Neural cell (in vitro differentiated cells): ENCODE results near the gene UBL3.

ENCODE experiments used
- CTCF ChIP-seq: fragments of 450-650 bp; IDR thresholded peaks from 2 replicates; pipeline ENCODE4 v1.5.1; 2014; ENCODE audit warnings: antibody characterized with exemption, mild to moderate bottlenecking, moderate library complexity; ENCODE audit not compliant: poor library complexity, severe bottlenecking
- EP300 ChIP-seq: fragments of 450-650 bp; conservative IDR thresholded peaks from 2 replicates; pipeline ENCODE4 v1.6.1; 2014; ENCODE audit warnings: antibody characterized with exemption, mild to moderate bottlenecking, moderate library complexity; ENCODE audit not compliant: poor library complexity, severe bottlenecking

GRCh38 chr13:29733147-29733611 is 117.2 kb downstream of the UBL3 start:
- TF ChIP-seq CTCF (no peak), EP300 (no peak)
